ACC112 (cell line): ENCODE measurements around the gene PSKH1.
A peak's percentile ranks its signal among the peaks of the same experiment; 100 is the strongest.
"Not testable (repeated sequence)": the region's sequence is repeated elsewhere in the genome, so short reads cannot be mapped to it uniquely, and the experiment has no call there.

Source experiments
- H2AFZ ChIP-seq: fragments of 200-600 bp; sonication (generic); one replicate; pipeline ENCODE4 v1.6.0; 2017; ENCODE audit warnings: antibody characterized with exemption, low read length; ENCODE audit not compliant: unreplicated experiment
- H3K27ac ChIP-seq: fragments of 200-600 bp; sonication (generic); 2 replicates; pipeline ENCODE4 v1.5.1; 2014; ENCODE audit warnings: low read depth, mild to moderate bottlenecking, antibody characterized with exemption, low read length, moderate library complexity
- H3K27me3 ChIP-seq: fragments of 200-600 bp; sonication (generic); 2 replicates; pipeline ENCODE4 v1.6.1; 2014; ENCODE audit warnings: mild to moderate bottlenecking, antibody characterized with exemption, low read length, moderate library complexity, mixed read lengths; ENCODE audit not compliant: insufficient read depth
- H3K36me3 ChIP-seq: fragments of 200-600 bp; sonication (generic); 2 replicates; pipeline ENCODE4 v1.6.1; 2016; ENCODE audit warnings: mild to moderate bottlenecking, antibody characterized with exemption, low read length, moderate library complexity, mixed read lengths; ENCODE audit not compliant: insufficient read depth
- H3K4me1 ChIP-seq: fragments of 200-600 bp; sonication (generic); one replicate; pipeline ENCODE4 v1.6.1; 2016; ENCODE audit warnings: low read length, mixed read lengths; ENCODE audit not compliant: insufficient read depth, unreplicated experiment, control insufficient read depth
- H3K4me3 ChIP-seq: fragments of 200-600 bp; sonication (generic); 2 replicates; pipeline ENCODE4 v1.5.1; 2014; ENCODE audit warnings: mild to moderate bottlenecking, low read depth, low read length
- H3K79me2 ChIP-seq: fragments of 200-600 bp; sonication (generic); one replicate; pipeline ENCODE4 v1.6.0; 2016; ENCODE audit warnings: low read length; ENCODE audit not compliant: control insufficient read depth, unreplicated experiment, insufficient read depth

PSKH1 gene

DNA sequence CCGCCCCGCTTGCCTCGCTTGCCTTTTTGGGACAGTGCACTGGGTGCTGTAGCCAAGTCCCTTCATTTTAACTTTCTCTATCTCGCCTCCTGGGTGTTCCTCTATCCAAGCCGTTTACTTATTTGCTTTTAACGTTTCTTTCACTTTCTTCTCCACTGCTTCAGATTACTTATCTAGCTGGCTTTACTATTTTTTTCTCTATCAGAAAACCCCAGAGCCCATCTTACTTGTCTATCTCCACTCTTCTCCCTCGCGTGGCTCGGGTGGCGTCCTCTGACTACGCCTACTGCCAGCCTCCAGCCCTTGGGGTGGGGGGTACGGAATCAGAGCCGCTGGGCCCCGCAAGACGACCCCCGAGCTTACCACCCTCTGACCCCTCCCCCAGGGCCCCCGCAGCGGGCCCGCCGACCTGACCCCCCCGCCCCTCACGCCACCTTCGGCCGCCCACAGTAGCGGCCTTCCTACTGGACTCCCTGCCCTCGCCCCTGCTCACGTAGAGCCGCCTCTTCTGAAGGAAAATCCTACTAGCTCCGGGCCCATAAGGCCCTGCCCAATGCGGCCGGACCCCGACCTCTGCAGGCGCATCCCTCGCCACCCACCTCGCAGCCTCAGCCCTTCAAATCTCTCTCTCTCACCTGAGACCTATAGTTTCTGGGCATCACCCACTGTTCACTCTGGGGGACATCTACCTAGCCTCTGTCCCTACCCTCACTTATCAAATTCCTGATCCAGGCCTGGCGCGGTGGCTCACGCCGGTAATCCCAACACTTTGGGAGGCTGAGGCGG is 76.4 kb downstream of the PSKH1 start:
- peak overlapping the region; percentile 95 for H2AFZ ChIP-seq
- H3K27me3 ChIP-seq: no peaks in the 10 kb centered on the region
- H3K27ac ChIP-seq: no peak overlapping the region
- peaks cover 26% of the 10 kb centered on the region for H3K4me1 ChIP-seq
- H3K79me2 ChIP-seq: peaks cover 39% of the 10 kb centered on the region
- no peaks in the 10 kb centered on the region; the same call in 1 of the 2 replicates for H3K36me3 ChIP-seq
- peak overlapping the region; percentile 88 for H3K4me3 ChIP-seq

DNA sequence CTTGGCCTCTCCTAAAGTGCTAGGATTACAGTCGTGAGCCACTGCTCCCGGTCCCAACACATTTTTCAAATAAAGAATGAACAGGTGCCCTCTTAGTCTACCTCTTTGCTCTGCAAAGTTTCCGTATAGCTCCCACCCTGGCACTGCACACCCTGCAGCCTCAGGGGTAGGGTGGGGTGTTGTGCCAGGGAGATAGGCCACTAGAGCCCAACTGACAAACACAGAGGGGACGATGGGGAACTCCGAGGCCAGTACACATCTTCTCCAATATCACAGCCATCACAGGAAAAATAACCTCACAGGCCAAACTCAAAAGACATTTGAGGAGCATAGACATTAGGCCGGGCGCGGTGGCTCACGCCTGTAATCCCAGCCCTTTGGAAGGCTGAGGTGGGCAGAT is 78.1 kb downstream of the PSKH1 start:
- Histone ChIP-seq H3K36me3 (no peaks in the 10 kb centered on the region), H3K27me3 (no peaks in the 10 kb centered on the region), H3K79me2 (peaks cover 22% of the 10 kb centered on the region), H3K4me3 (no peak overlapping the region), H2AFZ (no peak overlapping the region), H3K4me1 (peaks cover 10% of the 10 kb centered on the region), H3K27ac (no peak overlapping the region)

DNA sequence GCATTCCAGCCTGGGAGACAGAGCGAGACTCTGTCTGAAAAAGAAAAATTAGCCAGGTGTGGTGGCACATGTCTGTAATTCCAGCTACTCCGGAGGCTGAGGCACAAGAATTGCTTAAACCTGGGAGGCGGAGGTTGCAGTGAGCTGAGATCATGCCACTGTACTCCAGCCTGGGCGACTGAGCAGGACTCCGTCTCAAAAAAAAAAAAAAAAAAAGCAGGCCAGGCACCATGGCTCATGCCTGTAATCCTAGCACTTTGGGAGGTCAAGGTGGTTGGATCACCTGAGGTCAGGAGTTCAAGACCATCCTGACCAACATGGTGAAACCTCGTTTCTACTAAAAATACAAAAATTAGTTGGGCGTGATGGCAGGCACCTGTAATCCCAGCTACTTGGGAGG is 79.2 kb downstream of the PSKH1 start:
- H3K79me2 ChIP-seq: peaks cover 10% of the 10 kb centered on the region
- not testable (repeated sequence) for H2AFZ ChIP-seq, H3K27me3 ChIP-seq, H3K4me1 ChIP-seq, H3K4me3 ChIP-seq, H3K36me3 ChIP-seq, H3K27ac ChIP-seq

DNA sequence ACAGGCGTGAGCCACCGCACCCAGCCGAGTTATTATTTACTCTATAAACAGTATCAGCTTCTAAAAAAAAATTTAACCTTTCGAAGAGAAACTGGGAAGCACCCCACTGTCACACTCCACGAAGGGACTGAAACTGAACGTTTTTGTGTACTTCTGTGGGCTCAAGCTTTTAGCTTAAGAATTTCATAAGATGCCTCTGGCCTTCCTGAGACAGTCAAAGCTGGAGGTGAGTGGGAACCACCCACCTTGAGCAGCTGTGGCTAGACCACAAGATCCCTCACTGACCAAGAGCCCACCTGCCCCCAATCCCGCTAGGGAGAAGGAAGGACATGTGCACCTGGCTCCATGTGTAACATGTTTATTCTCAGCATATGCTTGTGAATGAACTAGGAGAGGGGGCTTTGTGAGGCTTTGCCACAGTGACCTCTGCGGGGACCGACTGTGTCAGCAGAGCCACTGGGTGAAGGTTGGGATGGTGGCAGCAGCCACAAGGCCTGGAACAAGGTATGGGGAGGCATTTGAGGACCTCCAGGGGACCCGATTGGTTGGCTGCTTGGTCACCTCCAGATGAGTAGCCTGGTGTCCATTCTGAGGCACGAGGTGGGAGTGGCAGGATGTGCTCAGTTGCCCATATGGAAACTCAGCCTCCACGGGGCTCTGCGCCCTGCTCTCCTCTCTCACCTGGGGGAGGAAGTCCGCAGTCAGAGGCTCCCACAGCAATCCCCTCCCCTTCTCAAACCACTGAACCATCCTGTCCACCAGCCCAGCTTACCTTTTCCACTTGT is 82.5 kb downstream of the PSKH1 start:
- Histone ChIP-seq H3K79me2 (no peaks in the 10 kb centered on the region), H2AFZ (no peak overlapping the region), H3K27ac (no peak overlapping the region), H3K4me3 (no peak overlapping the region), H3K27me3 (peaks cover 11% of the 10 kb centered on the region; the same call in 1 of the 2 replicates), H3K4me1 (no peaks in the 10 kb centered on the region), H3K36me3 (no peaks in the 10 kb centered on the region)

DNA sequence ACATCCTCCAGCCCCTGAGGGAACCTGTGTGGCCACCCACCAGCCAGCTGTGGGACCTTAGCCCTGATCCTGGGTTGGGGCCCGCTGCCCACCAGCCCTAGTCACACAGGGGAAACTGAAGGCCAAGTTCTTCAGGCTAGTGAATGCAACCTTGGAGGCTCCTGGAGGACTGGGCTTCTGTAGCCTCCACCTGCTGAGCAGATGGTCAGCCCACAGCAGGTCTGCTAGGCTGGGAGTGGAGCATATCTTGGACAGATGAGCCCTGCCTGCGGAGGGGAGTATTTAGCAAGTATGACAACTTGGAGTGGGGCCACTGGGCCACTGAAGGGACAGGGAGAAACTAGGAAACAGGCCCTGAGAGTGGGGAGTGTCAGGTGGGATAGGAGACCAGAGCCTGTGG is 83.2 kb downstream of the PSKH1 start:
- Histone ChIP-seq H3K27ac (no peak overlapping the region), H2AFZ (no peak overlapping the region), H3K36me3 (no peaks in the 10 kb centered on the region), H3K27me3 (peaks cover 11% of the 10 kb centered on the region; the same call in 1 of the 2 replicates), H3K4me3 (no peak overlapping the region), H3K4me1 (no peaks in the 10 kb centered on the region), H3K79me2 (no peaks in the 10 kb centered on the region)

DNA sequence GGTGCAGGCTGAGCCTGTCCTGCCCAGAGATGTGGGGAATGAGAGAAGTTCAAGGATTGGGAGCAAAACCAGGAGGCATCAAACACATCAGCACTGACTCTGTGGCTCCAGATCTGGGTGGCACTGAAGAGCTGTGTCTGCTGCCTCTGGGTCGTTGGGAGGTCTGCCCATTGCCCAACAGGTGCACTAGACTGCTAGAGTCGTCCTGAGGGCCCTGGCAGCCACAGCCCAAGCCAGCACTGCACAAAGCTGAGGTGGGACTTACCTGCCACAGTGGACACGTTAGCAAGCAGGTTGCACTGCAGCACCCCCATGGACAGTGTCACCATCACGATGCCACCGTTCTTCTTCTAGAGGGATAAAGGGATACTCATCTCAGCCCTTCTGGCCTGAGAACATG is 84.0 kb downstream of the PSKH1 start:
- H3K4me3 ChIP-seq: no peak overlapping the region
- no peak overlapping the region for H3K27ac ChIP-seq
- no peaks in the 10 kb centered on the region for H3K4me1 ChIP-seq
- H3K27me3 ChIP-seq: peaks cover 11% of the 10 kb centered on the region; the same call in 1 of the 2 replicates
- H2AFZ ChIP-seq: no peak overlapping the region
- no peaks in the 10 kb centered on the region for H3K36me3 ChIP-seq
- no peaks in the 10 kb centered on the region for H3K79me2 ChIP-seq

DNA sequence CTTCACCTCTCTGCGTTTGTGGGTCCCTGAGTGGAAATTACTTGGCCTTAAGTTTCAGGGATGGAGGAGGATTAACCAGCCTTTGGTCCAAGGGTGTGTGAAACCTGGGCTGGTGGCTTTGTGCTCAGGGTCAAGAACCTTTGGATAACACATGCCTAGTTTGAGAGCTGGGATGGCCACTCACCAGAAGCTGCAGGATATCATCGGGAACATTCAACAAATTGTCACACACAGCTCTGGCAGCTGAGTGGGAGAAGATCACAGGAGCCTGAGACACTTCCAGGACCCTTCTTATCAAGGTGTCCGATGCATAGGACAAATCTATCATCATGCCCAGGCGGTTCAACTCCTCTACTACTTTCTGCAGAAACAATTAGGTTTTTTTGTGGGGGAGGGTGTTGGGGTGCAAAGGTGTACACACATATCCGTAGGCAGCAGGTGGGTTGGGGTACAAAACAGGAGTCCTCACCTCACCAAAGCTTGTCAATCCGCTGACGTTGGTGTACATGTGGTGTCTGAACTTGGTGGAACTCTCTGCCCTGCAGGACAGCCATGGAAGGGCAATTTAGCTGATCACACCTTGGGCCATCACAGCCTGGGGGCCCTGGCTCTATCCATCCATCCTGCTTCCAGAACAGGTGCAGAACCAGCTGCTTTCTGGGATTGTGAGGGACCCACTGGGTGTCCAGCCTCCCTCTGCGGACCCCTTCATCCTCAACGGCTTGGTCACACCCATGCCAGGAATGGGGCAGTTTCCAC is 84.6 kb downstream of the PSKH1 start:
- Histone ChIP-seq H3K27ac (no peak overlapping the region), H3K27me3 (peaks cover 11% of the 10 kb centered on the region; the same call in 1 of the 2 replicates), H3K36me3 (no peaks in the 10 kb centered on the region), H2AFZ (no peak overlapping the region), H3K4me1 (no peaks in the 10 kb centered on the region), H3K79me2 (no peaks in the 10 kb centered on the region), H3K4me3 (no peak overlapping the region)
